ENCODE data around the gene GLT1D1.

GLT1D1 gene

GRCh38 chr12:128825835-128826234 lies 27.4 kb upstream of the GLT1D1 start:
- no peak for TF ChIP-seq MAX (IDR thresholded peaks at IDR 0.05)

- TF ChIP-seq EGR1 (IDR thresholded peaks at IDR 0.05) (no peak), YY1 (IDR thresholded peaks at IDR 0.05; ENCODE audit: low read depth) (no peak), TAF1 (IDR thresholded peaks at IDR 0.05; ENCODE audit: low read depth) (no peak), USF1 (IDR thresholded peaks at IDR 0.05) (no peak), CREB1 (IDR thresholded peaks at IDR 0.05; ENCODE audit: low read depth) (no peak), MAX (IDR thresholded peaks at IDR 0.05) (no peak), RAD21 (IDR thresholded peaks at IDR 0.05; ENCODE audit: low read depth) (no peak), TCF12 (IDR thresholded peaks at IDR 0.05; ENCODE audit: low read depth) (no peak), REST (IDR thresholded peaks at IDR 0.05; ENCODE audit: low read depth) (no peak), CEBPB (IDR thresholded peaks at IDR 0.05) (no peak), EP300 (IDR thresholded peaks at IDR 0.05; ENCODE audit: borderline replicate concordance) (no peak)
Measured at GRCh38 chr12:128827724-128828123, 25.6 kb upstream of the GLT1D1 start.

GRCh38 chr12:128829861-128830504 lies 23.3 kb upstream of the GLT1D1 start:
- TF ChIP-seq ZBTB7A (IDR thresholded peaks at IDR 0.05; ENCODE audit: low read depth) = no peak
- no peak for TF ChIP-seq EGR1 (IDR thresholded peaks at IDR 0.05)
- TF ChIP-seq YY1 (IDR thresholded peaks at IDR 0.05; ENCODE audit: low read depth) = no peak
- TF ChIP-seq CREB1 (IDR thresholded peaks at IDR 0.05; ENCODE audit: low read depth) = no peak
- TF ChIP-seq CEBPB (IDR thresholded peaks at IDR 0.05) = no peak
- TF ChIP-seq TCF12 (IDR thresholded peaks at IDR 0.05; ENCODE audit: low read depth) = no peak
- no peak for TF ChIP-seq TEAD4 (IDR thresholded peaks at IDR 0.05)
- TF ChIP-seq MAX (IDR thresholded peaks at IDR 0.05) = no peak
- no peak for TF ChIP-seq REST (IDR thresholded peaks at IDR 0.05; ENCODE audit: low read depth)
- TF ChIP-seq NFIC (IDR thresholded peaks at IDR 0.05) = no peak
- no peak for TF ChIP-seq EP300 (IDR thresholded peaks at IDR 0.05; ENCODE audit: borderline replicate concordance)
- TF ChIP-seq USF1 (IDR thresholded peaks at IDR 0.05) = no peak
- no peak for TF ChIP-seq RAD21 (IDR thresholded peaks at IDR 0.05; ENCODE audit: low read depth)
- TF ChIP-seq FOXM1 (IDR thresholded peaks at IDR 0.05; ENCODE audit: borderline replicate concordance, low read depth) = no peak
- no peak for TF ChIP-seq TAF1 (IDR thresholded peaks at IDR 0.05; ENCODE audit: low read depth)

- no peak for TF ChIP-seq CEBPB (IDR thresholded peaks at IDR 0.05)
- TF ChIP-seq USF1 (IDR thresholded peaks at IDR 0.05) = no peak
- no peak for TF ChIP-seq CREB1 (IDR thresholded peaks at IDR 0.05; ENCODE audit: low read depth)
- no peak for TF ChIP-seq MAX (IDR thresholded peaks at IDR 0.05)
- TF ChIP-seq FOXM1 (IDR thresholded peaks at IDR 0.05; ENCODE audit: borderline replicate concordance, low read depth) = no peak
- no peak for TF ChIP-seq TAF1 (IDR thresholded peaks at IDR 0.05; ENCODE audit: low read depth)
- TF ChIP-seq TCF12 (IDR thresholded peaks at IDR 0.05; ENCODE audit: low read depth) = no peak
- no peak for TF ChIP-seq ZBTB7A (IDR thresholded peaks at IDR 0.05; ENCODE audit: low read depth)
- no peak for TF ChIP-seq REST (IDR thresholded peaks at IDR 0.05; ENCODE audit: low read depth)
- TF ChIP-seq EGR1 (IDR thresholded peaks at IDR 0.05) = no peak
- TF ChIP-seq NFIC (IDR thresholded peaks at IDR 0.05) = no peak
- TF ChIP-seq RAD21 (IDR thresholded peaks at IDR 0.05; ENCODE audit: low read depth) = no peak
- TF ChIP-seq TEAD4 (IDR thresholded peaks at IDR 0.05) = no peak
Measured at GRCh38 chr12:128830505-128830893, 22.8 kb upstream of the GLT1D1 start.
